Measurements from ENCODE around the gene SFT2D2.

Gene SFT2D2

DNA sequence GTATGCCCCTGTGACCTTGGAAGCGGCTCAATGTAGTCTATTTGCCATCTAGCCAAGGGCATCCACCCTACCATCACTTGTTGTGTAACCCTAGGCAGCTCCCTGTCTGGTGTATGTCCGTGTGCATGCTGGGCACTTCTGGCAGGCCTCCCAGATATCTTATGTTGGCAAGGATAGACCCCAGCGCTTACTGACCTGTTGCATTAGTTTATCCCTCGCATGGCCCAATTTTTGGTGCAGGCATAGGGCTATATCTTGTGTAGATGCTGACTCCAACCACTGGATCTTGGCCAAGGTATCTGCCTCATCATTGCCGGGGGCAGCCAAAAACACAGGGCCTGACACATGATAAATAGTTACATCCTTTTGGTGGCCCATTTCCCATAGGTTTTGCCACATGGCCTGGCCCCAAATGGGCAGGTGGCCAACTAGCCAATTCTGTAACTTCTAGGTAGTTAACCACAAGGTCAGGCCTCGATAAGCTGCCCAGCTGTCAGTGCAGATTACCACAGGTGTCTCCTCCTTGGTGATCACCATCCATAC is 40.9 kb downstream of the SFT2D2 start:
- Histone ChIP-seq H3K36me3 (ENCODE audit: control insufficient read depth in 1 of 2, insufficient read depth in 2 of 2, low read depth in 1 of 2, low read length in 2 of 2) (peaks cover 28 to 46% of the 10 kb centered on the region in 2 experiments), H2BK5ac (ENCODE audit: low read depth, low read length, poor library complexity, severe bottlenecking) (no peak overlapping the region), H3K79me1 (replicated peaks; ENCODE audit: low read length, poor library complexity, severe bottlenecking) (peaks cover 58% of the 10 kb centered on the region), H2BK15ac (ENCODE audit: low read depth, poor library complexity, severe bottlenecking) (no peak overlapping the region), H3K14ac (ENCODE audit: low read length in 2 of 2) (no peak overlapping the region), H3K9ac (ENCODE audit: low read length) (no peak overlapping the region), H3K27me3 (ENCODE audit: control insufficient read depth in 1 of 2, insufficient read depth in 1 of 2, low read length in 2 of 2) (no peaks in the 10 kb centered on the region), H4K91ac (ENCODE audit: low read length) (no peak overlapping the region), H3K9me3 (ENCODE audit: control insufficient read depth, low read length) (no peaks in the 10 kb centered on the region), H2AK5ac (ENCODE audit: low read length, severe bottlenecking) (no peak overlapping the region), H3K23ac (ENCODE audit: low read length in 2 of 2) (no peak overlapping the region), H4K8ac (ENCODE audit: low read length) (no peak overlapping the region), H3K18ac (ENCODE audit: low read depth in 1 of 2, low read length in 2 of 2) (no peak overlapping the region), H2BK12ac (ENCODE audit: low read length in 2 of 2) (no peak overlapping the region), H2AFZ (ENCODE audit: low read depth, low read length) (no peak overlapping the region), H2BK120ac (ENCODE audit: low read depth, low read length) (no peak overlapping the region), H3K4me3 (ENCODE audit: insufficient read depth in 1 of 2, low read depth in 1 of 2, low read length in 2 of 2) (no peak overlapping the region), H3K4me1 (ENCODE audit: control insufficient read depth, insufficient read depth, low read depth, low read length) (peaks cover 1% of the 10 kb centered on the region), H3K27ac (ENCODE audit: low read length, poor library complexity, severe bottlenecking) (no peak overlapping the region), H3K4ac (ENCODE audit: low read depth in 1 of 2, low read length in 2 of 2) (no peak overlapping the region), H3K4me2 (ENCODE audit: low read length, poor library complexity, severe bottlenecking) (no peak overlapping the region)
- 95% methylated on average over 6 of the region's 6 CpGs for WGBS
- no peak for DNase-seq

DNA sequence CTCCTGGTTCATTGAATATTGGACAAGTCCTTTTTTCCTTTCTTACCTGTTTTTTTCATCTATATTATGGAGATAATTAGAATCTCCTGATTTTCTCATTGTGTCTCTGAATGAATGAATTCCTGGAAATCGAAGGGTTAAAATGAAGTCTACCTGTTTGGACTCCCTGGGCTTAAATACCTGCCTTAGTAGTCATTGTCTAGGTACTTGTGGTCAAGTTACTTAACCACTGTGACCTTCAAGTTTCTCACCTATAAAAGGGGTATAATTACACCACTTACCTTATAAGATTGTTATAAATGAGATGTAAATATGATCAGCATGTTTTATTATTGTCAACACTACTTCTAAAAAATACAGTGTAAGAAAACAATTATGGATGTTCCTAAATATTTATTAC is 45.8 kb downstream of the SFT2D2 start:
- H3K4me1 ChIP-seq (ENCODE audit: control insufficient read depth, insufficient read depth, low read depth, low read length) = no peaks in the 10 kb centered on the region
- no peak overlapping the region for H3K9ac ChIP-seq (ENCODE audit: low read length)
- H3K4me3 ChIP-seq (ENCODE audit: insufficient read depth in 1 of 2, low read depth in 1 of 2, low read length in 2 of 2) = no peak overlapping the region
- H3K4ac ChIP-seq (ENCODE audit: low read depth in 1 of 2, low read length in 2 of 2) = no peak overlapping the region
- no peak overlapping the region for H4K8ac ChIP-seq (ENCODE audit: low read length)
- H3K18ac ChIP-seq (ENCODE audit: low read depth in 1 of 2, low read length in 2 of 2) = no peak overlapping the region
- H4K91ac ChIP-seq (ENCODE audit: low read length) = no peak overlapping the region
- peaks cover under 1% of the 10 kb centered on the region for H3K9me3 ChIP-seq (ENCODE audit: control insufficient read depth, low read length)
- peaks cover 18 to 22% of the 10 kb centered on the region in 2 experiments for H3K36me3 ChIP-seq (ENCODE audit: control insufficient read depth in 1 of 2, insufficient read depth in 2 of 2, low read depth in 1 of 2, low read length in 2 of 2)
- no peak overlapping the region for H2BK12ac ChIP-seq (ENCODE audit: low read length in 2 of 2)
- no peak overlapping the region for H3K4me2 ChIP-seq (ENCODE audit: low read length, poor library complexity, severe bottlenecking)
- no peak overlapping the region for H3K23ac ChIP-seq (ENCODE audit: low read length in 2 of 2)
- no peak overlapping the region for H2BK15ac ChIP-seq (ENCODE audit: low read depth, poor library complexity, severe bottlenecking)
- no peak overlapping the region for H2AFZ ChIP-seq (ENCODE audit: low read depth, low read length)
- WGBS = no CpG with 5 or more reads among the region's 1 CpG
- H3K27me3 ChIP-seq (ENCODE audit: control insufficient read depth in 1 of 2, insufficient read depth in 1 of 2, low read length in 2 of 2) = no peaks in the 10 kb centered on the region
- H2BK120ac ChIP-seq (ENCODE audit: low read depth, low read length) = no peak overlapping the region
- no peak overlapping the region for H2BK5ac ChIP-seq (ENCODE audit: low read depth, low read length, poor library complexity, severe bottlenecking)
- no peak overlapping the region for H3K14ac ChIP-seq (ENCODE audit: low read length in 2 of 2)
- H3K27ac ChIP-seq (ENCODE audit: low read length, poor library complexity, severe bottlenecking) = no peak overlapping the region
- H3K79me1 ChIP-seq (replicated peaks; ENCODE audit: low read length, poor library complexity, severe bottlenecking) = peaks cover 35% of the 10 kb centered on the region
- no peak for DNase-seq
- no peak overlapping the region for H2AK5ac ChIP-seq (ENCODE audit: low read length, severe bottlenecking)

DNA sequence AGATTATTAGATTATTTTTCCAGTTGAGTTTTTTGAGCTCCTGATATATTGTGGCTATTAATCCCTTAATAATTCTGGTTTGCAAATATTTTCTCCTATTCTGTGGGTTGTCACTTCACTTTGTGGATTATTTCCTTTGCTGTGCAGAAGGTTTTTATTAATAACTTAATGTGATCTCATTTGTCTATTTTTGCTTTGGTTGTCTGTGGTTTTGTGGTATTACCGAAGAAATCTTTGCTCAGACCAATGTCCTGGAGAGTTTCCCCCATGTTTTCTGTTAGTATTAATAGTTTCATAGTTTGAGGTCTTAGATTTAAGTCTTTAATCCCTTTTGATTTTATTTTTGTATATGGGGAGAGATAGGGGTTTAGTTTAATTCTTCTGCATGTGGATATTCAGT is 47.8 kb downstream of the SFT2D2 start:
- no peak overlapping the region for H2BK15ac ChIP-seq (ENCODE audit: low read depth, poor library complexity, severe bottlenecking)
- no peak overlapping the region for H3K4me3 ChIP-seq (ENCODE audit: insufficient read depth in 1 of 2, low read depth in 1 of 2, low read length in 2 of 2)
- WGBS = 93% methylated on average over 1 of the region's 1 CpG
- H3K18ac ChIP-seq (ENCODE audit: low read depth in 1 of 2, low read length in 2 of 2) = no peak overlapping the region
- H3K79me1 ChIP-seq (replicated peaks; ENCODE audit: low read length, poor library complexity, severe bottlenecking) = peaks cover 27% of the 10 kb centered on the region
- no peak overlapping the region for H2BK120ac ChIP-seq (ENCODE audit: low read depth, low read length)
- DNase-seq = no peak
- H4K8ac ChIP-seq (ENCODE audit: low read length) = no peak overlapping the region
- no peak overlapping the region for H4K91ac ChIP-seq (ENCODE audit: low read length)
- H3K27ac ChIP-seq (ENCODE audit: low read length, poor library complexity, severe bottlenecking) = no peak overlapping the region
- no peak overlapping the region for H3K9ac ChIP-seq (ENCODE audit: low read length)
- no peak overlapping the region for H3K23ac ChIP-seq (ENCODE audit: low read length in 2 of 2)
- no peak overlapping the region for H2AK5ac ChIP-seq (ENCODE audit: low read length, severe bottlenecking)
- no peaks in the 10 kb centered on the region for H3K27me3 ChIP-seq (ENCODE audit: control insufficient read depth in 1 of 2, insufficient read depth in 1 of 2, low read length in 2 of 2)
- no peak overlapping the region for H3K4me2 ChIP-seq (ENCODE audit: low read length, poor library complexity, severe bottlenecking)
- no peak overlapping the region for H3K4ac ChIP-seq (ENCODE audit: low read depth in 1 of 2, low read length in 2 of 2)
- H2BK5ac ChIP-seq (ENCODE audit: low read depth, low read length, poor library complexity, severe bottlenecking) = no peak overlapping the region
- peaks cover 13 to 14% of the 10 kb centered on the region in 2 experiments for H3K36me3 ChIP-seq (ENCODE audit: control insufficient read depth in 1 of 2, insufficient read depth in 2 of 2, low read depth in 1 of 2, low read length in 2 of 2)
- H3K14ac ChIP-seq (ENCODE audit: low read length in 2 of 2) = no peak overlapping the region
- no peaks in the 10 kb centered on the region for H3K4me1 ChIP-seq (ENCODE audit: control insufficient read depth, insufficient read depth, low read depth, low read length)
- no peak overlapping the region for H2BK12ac ChIP-seq (ENCODE audit: low read length in 2 of 2)
- H3K9me3 ChIP-seq (ENCODE audit: control insufficient read depth, low read length) = peaks cover 3% of the 10 kb centered on the region
- no peak overlapping the region for H2AFZ ChIP-seq (ENCODE audit: low read depth, low read length)

DNA sequence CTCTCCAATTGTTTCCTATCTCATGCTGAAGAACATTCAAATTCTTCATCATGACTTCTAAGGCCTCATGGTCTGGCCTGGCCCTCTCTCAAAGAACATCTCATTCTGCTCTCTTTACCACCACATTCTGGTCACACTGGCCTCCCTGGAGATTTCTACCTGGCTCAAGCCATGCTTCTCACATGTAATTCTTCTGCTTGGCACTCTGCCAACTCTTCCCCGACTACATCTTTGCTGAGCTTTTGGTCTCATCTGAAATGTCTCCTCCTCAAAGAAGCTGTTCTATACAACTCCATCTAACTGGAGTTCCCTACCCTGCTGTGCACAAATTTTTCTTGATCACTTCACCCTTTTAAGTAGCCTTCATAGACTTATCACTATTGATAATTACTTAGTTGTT is 53.4 kb downstream of the SFT2D2 start:
- Histone ChIP-seq H4K91ac (ENCODE audit: low read length) (no peak overlapping the region), H3K9ac (ENCODE audit: low read length) (no peak overlapping the region), H2BK5ac (ENCODE audit: low read depth, low read length, poor library complexity, severe bottlenecking) (no peak overlapping the region), H3K27ac (ENCODE audit: low read length, poor library complexity, severe bottlenecking) (no peak overlapping the region), H3K4me1 (ENCODE audit: control insufficient read depth, insufficient read depth, low read depth, low read length) (no peaks in the 10 kb centered on the region), H3K4ac (ENCODE audit: low read depth in 1 of 2, low read length in 2 of 2) (no peak overlapping the region), H2AK5ac (ENCODE audit: low read length, severe bottlenecking) (no peak overlapping the region), H3K27me3 (ENCODE audit: control insufficient read depth in 1 of 2, insufficient read depth in 1 of 2, low read length in 2 of 2) (no peaks in the 10 kb centered on the region), H2AFZ (ENCODE audit: low read depth, low read length) (no peak overlapping the region), H3K9me3 (ENCODE audit: control insufficient read depth, low read length) (peaks cover 3% of the 10 kb centered on the region), H3K18ac (ENCODE audit: low read depth in 1 of 2, low read length in 2 of 2) (no peak overlapping the region), H3K79me1 (replicated peaks; ENCODE audit: low read length, poor library complexity, severe bottlenecking) (peaks cover 16% of the 10 kb centered on the region), H3K23ac (ENCODE audit: low read length in 2 of 2) (no peak overlapping the region), H4K8ac (ENCODE audit: low read length) (no peak overlapping the region), H3K14ac (ENCODE audit: low read length in 2 of 2) (no peak overlapping the region), H3K36me3 (ENCODE audit: control insufficient read depth in 1 of 2, insufficient read depth in 2 of 2, low read depth in 1 of 2, low read length in 2 of 2) (no peaks in the 10 kb centered on the region), H3K4me2 (ENCODE audit: low read length, poor library complexity, severe bottlenecking) (no peak overlapping the region), H2BK12ac (ENCODE audit: low read length in 2 of 2) (no peak overlapping the region), H2BK120ac (ENCODE audit: low read depth, low read length) (no peak overlapping the region), H3K4me3 (ENCODE audit: insufficient read depth in 1 of 2, low read depth in 1 of 2, low read length in 2 of 2) (no peak overlapping the region), H2BK15ac (ENCODE audit: low read depth, poor library complexity, severe bottlenecking) (no peak overlapping the region)
- 97% methylated on average over 1 of the region's 1 CpG for WGBS
- DNase-seq = no peak

Measured in mesenchymal stem cell (in vitro differentiated cells and primary cell).